Activated CD8-positive, alpha-beta memory T cell treated with anti-CD3 and anti-CD28 coated beads for 24 hours (primary cell): ENCODE measurements around the gene DRAXIN.

Source experiments
- DNase-seq: peaks from one replicate; pipeline ENCODE4 v3.0.0-alpha.2; 2020

DRAXIN gene

GRCh38 chr1:11658542-11658941 is 33.0 kb upstream of the DRAXIN start:
- no peak for DNase-seq

- no peak for DNase-seq
Observed at GRCh38 chr1:11659748-11660147, 31.8 kb upstream of the DRAXIN start.

- DNase-seq = no peak
Observed at GRCh38 chr1:11661103-11661502, 30.4 kb upstream of the DRAXIN start.

- peak; percentile 88 for DNase-seq
Observed at GRCh38 chr1:11664336-11665065, 27.0 kb upstream of the DRAXIN start.

GRCh38 chr1:11668516-11668915 is 23.0 kb upstream of the DRAXIN start:
- DNase-seq = no peak

- no peak for DNase-seq
Observed at GRCh38 chr1:11670747-11671146, 20.8 kb upstream of the DRAXIN start.

GRCh38 chr1:11671205-11671543 is 20.3 kb upstream of the DRAXIN start:
- no peak for DNase-seq

- no peak for DNase-seq
Observed at GRCh38 chr1:11671544-11672286, 19.8 kb upstream of the DRAXIN start.

GRCh38 chr1:11673089-11673769 is 18.3 kb upstream of the DRAXIN start:
- DNase-seq = no peak

- DNase-seq = no peak
Observed at GRCh38 chr1:11674488-11674887, 17.0 kb upstream of the DRAXIN start.

- DNase-seq = no peak
Observed at GRCh38 chr1:11675325-11675724, 16.2 kb upstream of the DRAXIN start.

GRCh38 chr1:11676386-11677103 is 15.0 kb upstream of the DRAXIN start:
- no peak for DNase-seq

GRCh38 chr1:11678442-11678841 is 13.1 kb upstream of the DRAXIN start:
- DNase-seq = no peak

GRCh38 chr1:11680270-11681070 is 11.0 kb upstream of the DRAXIN start:
- DNase-seq = no peak

- peak; percentile 96 for DNase-seq
Observed at GRCh38 chr1:11681071-11681771, 10.3 kb upstream of the DRAXIN start, which contains the start of gene MAD2L2. Gene MAD2L2 (minus strand): TSS chr1:11681148. CDS start chr1:11680601, 547 bp downstream.

GRCh38 chr1:11682287-11682771 is 9.2 kb upstream of the DRAXIN start:
- DNase-seq = no peak

- no peak for DNase-seq
Observed at GRCh38 chr1:11682799-11683198, 8.7 kb upstream of the DRAXIN start.

GRCh38 chr1:11684070-11684469 is 7.4 kb upstream of the DRAXIN start:
- no peak for DNase-seq

- no peak for DNase-seq
Observed at GRCh38 chr1:11685210-11685752, 6.2 kb upstream of the DRAXIN start.

- DNase-seq = no peak
Observed at GRCh38 chr1:11688506-11688905, 3.0 kb upstream of the DRAXIN start.
